DMS53 treated with DMSO at 0.1 percent for 48 hours (cell line): ENCODE results near the gene OR5AU1.
A peak's percentile ranks its signal among the peaks of the same experiment; 100 is the strongest.

ENCODE experiments used
- DNase-seq: peaks from one replicate; lab custom pipeline; 2025; ENCODE audit not compliant: unreplicated experiment; lab: John Stamatoyannopoulos, UW

The OR5AU1 gene

GRCh38 chr14:21108791-21109190, 47.1 kb downstream of the OR5AU1 start:
- DNase-seq, result no peak

GRCh38 chr14:21107283-21107800, 48.5 kb downstream of the OR5AU1 start:
- DNase-seq, result no peak

- DNase-seq, result peak; percentile 13
Measured at GRCh38 chr14:21106498-21107282, 49.2 kb downstream of the OR5AU1 start.

GRCh38 chr14:21106176-21106497, 49.7 kb downstream of the OR5AU1 start:
- no peak for DNase-seq

DNA sequence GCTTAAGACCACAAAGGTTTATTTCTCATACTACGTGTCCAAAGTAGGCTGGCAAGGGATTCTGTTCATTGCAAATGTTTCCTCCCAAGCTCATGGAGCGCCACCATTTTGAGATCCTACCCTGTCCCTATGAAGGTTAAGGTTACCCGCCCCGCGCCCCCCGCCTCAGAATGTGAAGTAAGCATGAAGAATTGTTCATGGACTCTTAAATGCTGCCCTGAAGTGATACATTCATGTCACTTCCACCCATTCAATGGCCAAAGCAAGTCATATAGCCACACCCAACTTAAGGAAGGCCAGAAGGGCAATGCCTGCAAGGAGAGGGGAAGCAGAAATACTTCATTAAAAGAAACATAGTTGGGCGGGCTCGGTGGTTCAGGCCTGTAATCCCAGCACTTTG, 50.8 kb downstream of the OR5AU1 start:
- no peak for DNase-seq
